ENCODE data around the gene FOXL3.
"Not testable (repeated sequence)": the region's sequence is repeated elsewhere in the genome, so short reads cannot be mapped to it uniquely, and the experiment has no call there.

FOXL3 gene

GRCh38 chr7:332646-333392, 42.8 kb downstream of the FOXL3 start:
- TF ChIP-seq CTCF (IDR thresholded peaks at IDR 0.05; ENCODE audit: insufficient read depth, low read length, poor library complexity, severe bottlenecking), result peak; percentile 64
- H3K4me3 ChIP-seq (replicated peaks; ENCODE audit: low read depth, low read length), result no peak overlapping the region
- H3K36me3 ChIP-seq (ENCODE audit: control insufficient read depth, insufficient read depth, low read length), result no peaks in the 10 kb centered on the region
- DNase-seq (ENCODE audit: extremely low read depth, insufficient read length), result peak; percentile 57
- H3K27me3 ChIP-seq (replicated peaks; ENCODE audit: control insufficient read depth, insufficient read depth, low read length), result no peaks in the 10 kb centered on the region

- Histone ChIP-seq H3K36me3 (ENCODE audit: control insufficient read depth, insufficient read depth, low read length) (no peaks in the 10 kb centered on the region), H3K4me3 (replicated peaks; ENCODE audit: low read depth, low read length) (no peak overlapping the region), H3K27me3 (replicated peaks; ENCODE audit: control insufficient read depth, insufficient read depth, low read length) (no peaks in the 10 kb centered on the region; the same call in 1 of the 2 replicates)
- DNase-seq (ENCODE audit: extremely low read depth, insufficient read length), result no peak
- no peak for TF ChIP-seq CTCF (IDR thresholded peaks at IDR 0.05; ENCODE audit: insufficient read depth, low read length, poor library complexity, severe bottlenecking)
Measured at GRCh38 chr7:333393-333764, 43.4 kb downstream of the FOXL3 start.

GRCh38 chr7:334618-335357, 44.8 kb downstream of the FOXL3 start:
- H3K27me3 ChIP-seq (replicated peaks; ENCODE audit: control insufficient read depth, insufficient read depth, low read length), result no peaks in the 10 kb centered on the region; the same call in 1 of the 2 replicates
- DNase-seq (ENCODE audit: extremely low read depth, insufficient read length), result no peak
- H3K4me3 ChIP-seq (replicated peaks; ENCODE audit: low read depth, low read length), result no peak overlapping the region
- TF ChIP-seq CTCF (IDR thresholded peaks at IDR 0.05; ENCODE audit: insufficient read depth, low read length, poor library complexity, severe bottlenecking), result no peak
- no peaks in the 10 kb centered on the region for H3K36me3 ChIP-seq (ENCODE audit: control insufficient read depth, insufficient read depth, low read length)

- Histone ChIP-seq H3K27me3 (replicated peaks; ENCODE audit: control insufficient read depth, insufficient read depth, low read length) (no peaks in the 10 kb centered on the region; the same call in 1 of the 2 replicates), H3K36me3 (ENCODE audit: control insufficient read depth, insufficient read depth, low read length) (no peaks in the 10 kb centered on the region), H3K4me3 (replicated peaks; ENCODE audit: low read depth, low read length) (no peak overlapping the region)
- no peak for DNase-seq (ENCODE audit: extremely low read depth, insufficient read length)
- no peak for TF ChIP-seq CTCF (IDR thresholded peaks at IDR 0.05; ENCODE audit: insufficient read depth, low read length, poor library complexity, severe bottlenecking)
Measured at GRCh38 chr7:335358-336148, 45.6 kb downstream of the FOXL3 start.

- H3K4me3 ChIP-seq (replicated peaks; ENCODE audit: low read depth, low read length); H3K36me3 ChIP-seq (ENCODE audit: control insufficient read depth, insufficient read depth, low read length); H3K27me3 ChIP-seq (replicated peaks; ENCODE audit: control insufficient read depth, insufficient read depth, low read length); DNase-seq (ENCODE audit: extremely low read depth, insufficient read length): not testable (repeated sequence)
Measured at GRCh38 chr7:336149-336533, 46.2 kb downstream of the FOXL3 start.

Measured in GM06990 (cell line).